Measurements from ENCODE around the gene ATE1.

Gene ATE1

DNA sequence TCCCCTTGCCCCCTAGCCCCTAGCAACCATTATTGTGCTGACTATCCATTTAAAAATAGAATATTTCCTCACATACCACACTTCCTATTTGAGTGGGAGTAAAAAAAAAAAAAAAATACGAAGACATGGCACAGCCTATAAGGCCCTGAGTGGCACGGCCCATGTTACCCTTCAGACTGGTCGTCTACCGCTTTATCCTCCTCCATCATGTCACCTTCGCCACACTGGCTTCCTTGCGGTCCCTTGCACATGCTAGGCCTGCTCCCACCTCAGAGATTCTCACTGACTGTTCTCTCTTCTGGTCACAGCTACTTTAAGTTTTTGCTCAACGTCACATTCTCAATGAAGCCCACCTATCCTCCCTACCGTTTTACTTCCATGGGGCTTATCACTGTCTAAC, 130.3 kb downstream of the ATE1 start:
- H3K4me1 ChIP-seq (ENCODE audit: control insufficient read depth in 1 of 2, insufficient read depth in 1 of 2, low read depth in 1 of 2, low read length in 1 of 2) = no peaks in the 10 kb centered on the region
- H3K9me3 ChIP-seq = no peaks in the 10 kb centered on the region

DNA sequence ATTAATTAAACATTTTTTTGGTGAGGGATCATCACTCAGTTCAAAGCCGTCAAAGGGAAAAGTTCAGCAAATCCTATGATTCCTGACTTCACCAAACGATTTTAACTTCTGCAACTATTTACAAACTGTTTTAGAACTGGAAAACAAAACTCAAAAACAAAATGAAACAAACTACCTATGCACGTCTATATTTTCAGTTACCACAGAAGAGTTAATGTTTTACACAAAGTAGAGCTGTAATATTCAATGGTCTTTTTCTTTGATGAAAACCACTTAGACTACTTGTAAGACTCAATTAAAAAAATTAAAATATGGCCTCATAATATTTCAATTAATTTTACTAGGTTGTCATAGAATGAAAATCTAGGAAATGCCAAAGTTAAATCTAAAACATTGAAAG, 131.5 kb downstream of the ATE1 start:
- H3K4me3 ChIP-seq (ENCODE audit: low read depth in 1 of 2, low read length in 1 of 2) = no peak overlapping the region
- H3K27me3 ChIP-seq = no peaks in the 10 kb centered on the region
- no peaks in the 10 kb centered on the region for H3K9me3 ChIP-seq
- no peak overlapping the region for H3K27ac ChIP-seq
- no peaks in the 10 kb centered on the region for H3K4me1 ChIP-seq (ENCODE audit: control insufficient read depth in 1 of 2, insufficient read depth in 1 of 2, low read depth in 1 of 2, low read length in 1 of 2)
- H3K36me3 ChIP-seq = no peaks in the 10 kb centered on the region
- TF ChIP-seq, protein P1, sequence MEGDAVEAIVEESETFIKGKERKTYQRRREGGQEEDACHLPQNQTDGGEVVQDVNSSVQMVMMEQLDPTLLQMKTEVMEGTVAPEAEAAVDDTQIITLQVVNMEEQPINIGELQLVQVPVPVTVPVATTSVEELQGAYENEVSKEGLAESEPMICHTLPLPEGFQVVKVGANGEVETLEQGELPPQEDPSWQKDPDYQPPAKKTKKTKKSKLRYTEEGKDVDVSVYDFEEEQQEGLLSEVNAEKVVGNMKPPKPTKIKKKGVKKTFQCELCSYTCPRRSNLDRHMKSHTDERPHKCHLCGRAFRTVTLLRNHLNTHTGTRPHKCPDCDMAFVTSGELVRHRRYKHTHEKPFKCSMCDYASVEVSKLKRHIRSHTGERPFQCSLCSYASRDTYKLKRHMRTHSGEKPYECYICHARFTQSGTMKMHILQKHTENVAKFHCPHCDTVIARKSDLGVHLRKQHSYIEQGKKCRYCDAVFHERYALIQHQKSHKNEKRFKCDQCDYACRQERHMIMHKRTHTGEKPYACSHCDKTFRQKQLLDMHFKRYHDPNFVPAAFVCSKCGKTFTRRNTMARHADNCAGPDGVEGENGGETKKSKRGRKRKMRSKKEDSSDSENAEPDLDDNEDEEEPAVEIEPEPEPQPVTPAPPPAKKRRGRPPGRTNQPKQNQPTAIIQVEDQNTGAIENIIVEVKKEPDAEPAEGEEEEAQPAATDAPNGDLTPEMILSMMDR (IDR thresholded peaks at IDR 0.05) = no peak

More for the DNA sequence above, 130.3 kb downstream of the ATE1 start:
- TF ChIP-seq, protein P1 (IDR thresholded peaks at IDR 0.05) = no peak
- no peak overlapping the region for H3K4me3 ChIP-seq (ENCODE audit: low read depth in 1 of 2, low read length in 1 of 2)
- H3K27ac ChIP-seq = no peak overlapping the region
- H3K27me3 ChIP-seq = no peaks in the 10 kb centered on the region
- no peaks in the 10 kb centered on the region for H3K36me3 ChIP-seq

DNA sequence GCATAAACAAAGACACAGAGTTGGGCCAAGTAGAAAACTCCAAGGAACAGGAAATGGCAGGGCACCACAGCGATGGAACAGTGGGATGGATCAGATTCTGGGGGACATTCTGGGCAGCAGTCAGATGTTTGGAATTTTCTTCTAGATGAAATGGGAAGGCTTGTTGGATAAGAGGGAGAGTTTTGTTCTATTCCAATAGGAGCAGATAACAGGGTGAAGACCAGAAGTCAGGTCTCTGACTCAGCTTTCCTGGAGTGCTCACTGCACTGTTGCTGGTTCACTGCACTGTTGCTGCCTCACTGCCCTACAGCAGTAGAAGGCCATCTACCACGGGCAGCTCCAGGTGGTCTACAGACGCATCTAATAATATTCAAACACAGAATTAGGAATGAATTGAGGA, 135.6 kb downstream of the ATE1 start:
- Histone ChIP-seq H3K27ac (no peak overlapping the region), H3K4me1 (ENCODE audit: control insufficient read depth in 1 of 2, insufficient read depth in 1 of 2, low read depth in 1 of 2, low read length in 1 of 2) (no peaks in the 10 kb centered on the region), H3K27me3 (no peaks in the 10 kb centered on the region), H3K9me3 (no peaks in the 10 kb centered on the region), H3K4me3 (ENCODE audit: low read depth in 1 of 2, low read length in 1 of 2) (no peak overlapping the region), H3K36me3 (peaks cover 17% of the 10 kb centered on the region)
- TF ChIP-seq, protein P1 (IDR thresholded peaks at IDR 0.05) = no peak

DNA sequence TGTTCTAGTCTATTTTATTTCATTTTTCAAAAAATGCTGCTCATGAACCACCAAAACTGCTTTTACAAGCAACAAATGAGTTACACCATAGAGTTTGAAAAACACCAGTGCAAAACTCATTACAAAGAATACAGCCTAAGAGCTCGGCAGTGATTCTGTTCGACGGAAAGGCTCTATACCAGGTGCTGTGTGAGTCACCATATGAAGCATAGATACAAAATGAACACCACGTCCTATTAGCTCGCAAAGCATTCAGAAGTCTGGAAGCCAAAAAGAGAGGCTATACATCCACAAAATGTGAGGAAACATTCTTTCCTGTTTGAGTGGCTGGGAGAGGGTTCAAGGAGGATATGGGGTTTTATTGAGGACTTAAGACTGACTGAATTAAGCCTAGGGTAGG, 136.1 kb downstream of the ATE1 start:
- no peak overlapping the region for H3K27ac ChIP-seq
- TF ChIP-seq, protein P1 (IDR thresholded peaks at IDR 0.05) = no peak

DNA sequence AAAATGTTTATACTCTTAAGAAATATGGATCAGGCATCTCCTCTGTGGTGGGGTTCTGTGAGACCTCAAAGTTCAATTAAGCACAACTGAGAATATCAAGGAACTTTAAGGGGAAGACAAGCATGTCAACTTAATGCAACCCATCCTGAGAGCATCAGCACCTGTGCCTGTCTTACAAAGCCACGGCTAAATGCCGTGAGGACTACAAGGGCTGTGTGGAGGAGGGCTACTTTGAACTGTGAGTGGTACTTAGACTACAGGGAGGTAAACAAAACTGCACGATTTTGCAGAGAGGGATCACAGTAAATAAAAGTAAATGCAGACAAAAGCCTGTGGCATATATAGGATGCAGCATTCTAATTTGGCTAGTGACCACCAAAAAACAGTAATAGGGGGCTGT, 139.1 kb downstream of the ATE1 start:
- Histone ChIP-seq H3K36me3 (peaks cover 17% of the 10 kb centered on the region), H3K9me3 (no peaks in the 10 kb centered on the region), H3K4me1 (ENCODE audit: control insufficient read depth in 1 of 2, insufficient read depth in 1 of 2, low read depth in 1 of 2, low read length in 1 of 2) (no peaks in the 10 kb centered on the region), H3K27ac (no peak overlapping the region), H3K27me3 (no peaks in the 10 kb centered on the region), H3K4me3 (ENCODE audit: low read depth in 1 of 2, low read length in 1 of 2) (no peak overlapping the region)
- TF ChIP-seq, protein P1 (IDR thresholded peaks at IDR 0.05) = no peak

More for the DNA sequence above, 136.1 kb downstream of the ATE1 start:
- H3K27me3 ChIP-seq = no peaks in the 10 kb centered on the region
- H3K9me3 ChIP-seq = no peaks in the 10 kb centered on the region
- H3K36me3 ChIP-seq = peaks cover 17% of the 10 kb centered on the region
- no peak overlapping the region for H3K4me3 ChIP-seq (ENCODE audit: low read depth in 1 of 2, low read length in 1 of 2)
- no peaks in the 10 kb centered on the region for H3K4me1 ChIP-seq (ENCODE audit: control insufficient read depth in 1 of 2, insufficient read depth in 1 of 2, low read depth in 1 of 2, low read length in 1 of 2)

DNA sequence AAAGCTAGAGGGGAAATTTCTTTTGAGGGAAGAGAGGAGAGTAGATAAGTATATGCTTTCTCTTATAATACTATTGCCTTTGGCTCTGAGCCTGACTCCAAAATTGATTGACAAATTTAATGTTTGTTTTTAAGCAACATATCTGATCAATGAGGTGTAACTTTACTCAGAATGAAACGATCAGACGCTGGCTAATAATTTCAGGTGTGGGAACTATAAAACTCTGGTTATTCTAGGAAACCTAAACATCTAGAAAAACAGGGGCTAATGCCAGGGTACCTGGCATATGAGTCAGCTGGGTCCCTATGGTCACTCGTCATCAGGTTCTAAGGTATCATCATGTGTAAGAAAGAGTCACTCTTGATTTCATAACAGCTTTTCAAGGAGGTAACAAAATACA, 139.7 kb downstream of the ATE1 start:
- Histone ChIP-seq H3K27me3 (no peaks in the 10 kb centered on the region), H3K4me1 (ENCODE audit: control insufficient read depth in 1 of 2, insufficient read depth in 1 of 2, low read depth in 1 of 2, low read length in 1 of 2) (no peaks in the 10 kb centered on the region), H3K27ac (no peak overlapping the region), H3K4me3 (ENCODE audit: low read depth in 1 of 2, low read length in 1 of 2) (no peak overlapping the region), H3K9me3 (no peaks in the 10 kb centered on the region), H3K36me3 (peaks cover 17% of the 10 kb centered on the region)
- TF ChIP-seq, protein P1 (IDR thresholded peaks at IDR 0.05) = no peak
